DMS153 (cell line): ENCODE results near the gene SLC25A13.

Experiments used
- DNase-seq: peaks from one replicate; lab custom pipeline; 2025; lab: John Stamatoyannopoulos, UW

SLC25A13 gene

GRCh38 chr7:96322373-96322695 is 436 bp upstream of the SLC25A13 start:
- no peak for DNase-seq

GRCh38 chr7:96321031-96321657 is 754 bp downstream of the SLC25A13 start:
- DNase-seq: peak; percentile 61

- no peak for DNase-seq
Measured at GRCh38 chr7:96320442-96320841, 1.5 kb downstream of the SLC25A13 start.

GRCh38 chr7:96319439-96319838 is 2.5 kb downstream of the SLC25A13 start:
- no peak for DNase-seq

- DNase-seq: no peak
Measured at GRCh38 chr7:96316949-96317348, 4.9 kb downstream of the SLC25A13 start.

GRCh38 chr7:96315125-96315512 is 6.8 kb downstream of the SLC25A13 start:
- no peak for DNase-seq

- no peak for DNase-seq
Measured at GRCh38 chr7:96314402-96315124, 7.3 kb downstream of the SLC25A13 start.

GRCh38 chr7:96313940-96314339 is 8.0 kb downstream of the SLC25A13 start:
- DNase-seq: no peak

- no peak for DNase-seq
Measured at GRCh38 chr7:96312502-96312901, 9.4 kb downstream of the SLC25A13 start.

- no peak for DNase-seq
Measured at GRCh38 chr7:96311967-96312366, 9.9 kb downstream of the SLC25A13 start.

GRCh38 chr7:96310110-96310509 is 11.8 kb downstream of the SLC25A13 start:
- no peak for DNase-seq

GRCh38 chr7:96308950-96309263 is 13.0 kb downstream of the SLC25A13 start:
- no peak for DNase-seq

- DNase-seq: no peak
Measured at GRCh38 chr7:96308253-96308949, 13.5 kb downstream of the SLC25A13 start.

- no peak for DNase-seq
Measured at GRCh38 chr7:96306385-96307125, 15.3 kb downstream of the SLC25A13 start.

GRCh38 chr7:96305915-96306314 is 16.0 kb downstream of the SLC25A13 start:
- no peak for DNase-seq

GRCh38 chr7:96304573-96304972 is 17.3 kb downstream of the SLC25A13 start:
- no peak for DNase-seq

- no peak for DNase-seq
Measured at GRCh38 chr7:96303686-96304443, 18.0 kb downstream of the SLC25A13 start.

GRCh38 chr7:96303105-96303685 is 18.7 kb downstream of the SLC25A13 start:
- DNase-seq: peak; percentile 28

- DNase-seq: no peak
Measured at GRCh38 chr7:96300986-96301385, 20.9 kb downstream of the SLC25A13 start.

- no peak for DNase-seq
Measured at GRCh38 chr7:96300502-96300901, 21.4 kb downstream of the SLC25A13 start.

GRCh38 chr7:96299496-96299895 is 22.4 kb downstream of the SLC25A13 start:
- DNase-seq: no peak

- DNase-seq: no peak
Measured at GRCh38 chr7:96297876-96298275, 24.0 kb downstream of the SLC25A13 start.
